Endothelial cell of umbilical vein (primary cell): ENCODE measurements around the gene HTT. TPM values are rescaled to one million over a fixed set of nuclear protein-coding genes. Genes with fewer than 3 reads are reported as not detected.

Source experiments
- BruUV-seq: library from RNA; stranded (reverse); fragments of 400-500 nt; replicated peaks from 2 replicates; lab custom pipeline; 2021; lab: Mats Ljungman, UMichigan
- CTCF ChIA-PET: fragments of 300-600, 350-600 bp; sonication (Branson Sonifier 250); formaldehyde crosslinking; loops from one replicate; lab custom pipeline; 2021; ENCODE audit warnings: antibody characterized with exemption, inconsistent platforms; lab: Charles Lee
- POLR2A ChIA-PET: fragments of 300-600, 350-600 bp; sonication (Branson Sonifier 250); formaldehyde crosslinking; loops from one replicate; lab custom pipeline; 2021; ENCODE audit warnings: antibody characterized with exemption, inconsistent platforms; lab: Charles Lee
- DNase-seq: peaks from one replicate; pipeline ENCODE4 v3.0.0-alpha.2; 2011; ENCODE audit warnings: low read depth, low spot score
- FAIRE-seq: peaks from 2 replicates; lab custom pipeline; 2011; peaks lifted over from hg19 to GRCh38; lab: Jason Lieb, UNC
- H2AFZ ChIP-seq: 2 replicates; pipeline ENCODE4 v1.6.0; 2012; ENCODE audit warnings: low read depth, low read length, control low read depth, inconsistent platforms
- H3K27ac ChIP-seq: 2 replicates; pipeline ENCODE4 v1.5.1; 2011; ENCODE audit warnings: low read depth, mild to moderate bottlenecking, control low read depth, low read length, moderate library complexity; ENCODE audit not compliant: insufficient read depth
- H3K27me3 ChIP-seq, 2 experiments: 2 replicates each; pipeline versions ENCODE4 v1.6.0 to v1.6.1; 2011; ENCODE audit warnings: low read length in 2 of 2, mixed read lengths in 1 of 2; ENCODE audit not compliant: control insufficient read depth in 2 of 2, insufficient read depth in 2 of 2
- H3K36me3 ChIP-seq, 2 experiments: 2 replicates in 1 of 2; 3 replicates in 1 of 2; pipeline ENCODE4 v1.5.1; 2011; ENCODE audit warnings: low read length in 2 of 2, mild to moderate bottlenecking in 1 of 2, moderate library complexity in 1 of 2; ENCODE audit not compliant: control insufficient read depth in 2 of 2, insufficient read depth in 2 of 2; ENCODE audit errors: extremely low read depth in 1 of 2
- H3K4me1 ChIP-seq: 3 replicates; pipeline ENCODE4 v1.5.1; 2011; ENCODE audit warnings: mild to moderate bottlenecking, low read length; ENCODE audit not compliant: control insufficient read depth, insufficient read depth; ENCODE audit errors: extremely low read depth
- H3K4me2 ChIP-seq: 2 replicates; pipeline ENCODE4 v1.6.1; 2011; ENCODE audit warnings: low read length, control low read depth, mixed read lengths; ENCODE audit not compliant: insufficient read depth
- H3K4me3 ChIP-seq, 3 experiments: fragments of 200-600 bp in 1 of 3; sonication (generic), shearing (Covaris generic) in 1 of 3; replicated peaks in 1 of 3; 2 replicates each; pipeline ENCODE4 v1.5.1; 2011 to 2016; ENCODE audit warnings: control low read depth in 3 of 3, low read length in 3 of 3, mild to moderate bottlenecking in 2 of 3, inconsistent platforms in 1 of 3, low read depth in 1 of 3, moderate library complexity in 1 of 3; ENCODE audit not compliant: insufficient read depth in 1 of 3
- H3K79me2 ChIP-seq: 2 replicates; pipeline ENCODE4 v1.6.0; 2012; ENCODE audit warnings: low read length, inconsistent platforms; ENCODE audit not compliant: control insufficient read depth, insufficient read depth
- H3K9ac ChIP-seq: replicated peaks from 2 replicates; pipeline ENCODE3; 2011; ENCODE audit warnings: low read length, control low read depth; ENCODE audit not compliant: insufficient read depth; ENCODE audit errors: extremely low read depth
- H3K9me1 ChIP-seq: replicated peaks from 3 replicates; pipeline ENCODE4 v1.6.0; 2011; ENCODE audit warnings: mild to moderate bottlenecking, low read length; ENCODE audit not compliant: control insufficient read depth, insufficient read depth; ENCODE audit errors: extremely low read depth
- H3K9me3 ChIP-seq: replicated peaks from 2 replicates; pipeline ENCODE4 v1.5.1; 2012; ENCODE audit warnings: low read length, inconsistent platforms; ENCODE audit not compliant: control insufficient read depth, insufficient read depth
- H4K20me1 ChIP-seq: replicated peaks from 2 replicates; pipeline ENCODE3; 2011; ENCODE audit warnings: mild to moderate bottlenecking, low read length; ENCODE audit not compliant: control insufficient read depth, insufficient read depth; ENCODE audit errors: extremely low read depth
- CTCF ChIP-seq, 2 donors: IDR thresholded peaks; 1 replicate in 1 of 2; 2 replicates in 1 of 2; pipeline ENCODE4 v1.5.1; 2011; ENCODE audit warnings: low read length in 2 of 2, mild to moderate bottlenecking in 2 of 2, moderate library complexity in 2 of 2, control low read depth in 1 of 2, inconsistent platforms in 1 of 2, low read depth in 1 of 2; ENCODE audit not compliant: insufficient read depth in 1 of 2; ENCODE audit errors: extremely low read depth in 1 of 2
- EZH2 ChIP-seq: IDR thresholded peaks from 2 replicates; pipeline ENCODE4 v1.6.1; 2012; ENCODE audit warnings: borderline replicate concordance, low read depth, mild to moderate bottlenecking, moderate library complexity, low read length, inconsistent platforms; ENCODE audit not compliant: severe bottlenecking
- FOS ChIP-seq: IDR thresholded peaks from 2 replicates; pipeline ENCODE4 v1.6.1; 2011; ENCODE audit warnings: mild to moderate bottlenecking, low read length, moderate library complexity, borderline replicate concordance; ENCODE audit not compliant: insufficient read depth
- GATA2 ChIP-seq: IDR thresholded peaks from 2 replicates; pipeline ENCODE4 v1.7.0; 2011; ENCODE audit warnings: low read depth, mild to moderate bottlenecking, moderate library complexity, mixed read lengths, low read length; ENCODE audit not compliant: insufficient read length, insufficient read depth
- JUN ChIP-seq: IDR thresholded peaks from 2 replicates; pipeline ENCODE4 v1.6.1; 2011; ENCODE audit warnings: borderline replicate concordance, low read depth; ENCODE audit not compliant: insufficient read length, insufficient read depth
- MAX ChIP-seq: IDR thresholded peaks from 2 replicates; pipeline ENCODE4 v1.6.1; 2011; ENCODE audit not compliant: insufficient read depth, insufficient read length
- MYC ChIP-seq: IDR thresholded peaks from one replicate; pipeline ENCODE4 v1.6.1; 2011; ENCODE audit warnings: mild to moderate bottlenecking, low read depth, low read length
- POLR2A ChIP-seq: IDR thresholded peaks from 2 replicates; pipeline ENCODE4 v1.6.1; 2012; ENCODE audit warnings: low read depth, mild to moderate bottlenecking, control low read depth, low read length
- POLR2AphosphoS5 ChIP-seq: IDR thresholded peaks from 2 replicates; pipeline ENCODE4 v1.6.1; 2012; ENCODE audit warnings: low read depth, mild to moderate bottlenecking, control low read depth, low read length, moderate library complexity; ENCODE audit not compliant: insufficient read depth
- dilution Hi-C: fragments of 300-500 bp; cut with MboI; formaldehyde crosslinking; loops from one replicate; pipeline ENCODE4 v1.15.0; 2019; ENCODE audit warnings: low sequenced_read_pairs; ENCODE audit not compliant: extremely low pct_ligation_motif_present
- intact Hi-C: fragments of 100-400 bp; cut with micrococcal nuclease; formaldehyde crosslinking; loops from one replicate; pipeline ENCODE4 v1.10.0; 2022
- polyA plus RNA-seq, 4 experiments: library from polyadenylated mRNA; depleted of rRNA in 3 of 4; stranded (reverse) in 3 of 4; unstranded in 1 of 4; fragments of >200 nt; gene quantifications; 2 replicates each; pipeline versions ENCODE4 v1.2.1 to v1.2.3, GENCODE V29; 2011 to 2012; ENCODE audit warnings: missing spikeins in 1 of 4
- total RNA-seq: library from RNA; stranded (reverse); gene quantifications from 2 replicates; pipeline ENCODE4 v1.2.3, GENCODE V29; 2021

Gene HTT
- total and polyA plus RNA-seq, 2 donors (not counting 3 experiments of a cell fraction or from before 2014, with no cell fraction given): 15.7 to 61.2 TPM

- dilution Hi-C loops: no loop called here
These were observed 135.3 kb downstream of the HTT start for GRCh38 chr4:3209551-3210325.

More at GRCh38 chr4:3209551-3210325, 135.3 kb downstream of the HTT start:
- H3K36me3 ChIP-seq: peaks cover 10 to 30% of the 10 kb centered on the region in 2 experiments
- no peak overlapping the region for H3K4me3 ChIP-seq
- H3K9me1 ChIP-seq: no peaks in the 10 kb centered on the region
- H3K9ac ChIP-seq: no peak overlapping the region
- BruUV-seq: no TSS peak
- H3K27me3 ChIP-seq: no peaks in the 10 kb centered on the region
- no peaks in the 10 kb centered on the region for H3K9me3 ChIP-seq
- ChIA-PET POLR2A (no interaction called here), CTCF (interaction anchor here (1.0 to 1.5 kb wide), 2 partner anchors 39 to 271 kb away, joined by 4 to 5 read pairs; no protein-coding TSS in a partner anchor)
- FAIRE-seq: no peak
- H3K27ac ChIP-seq: no peak overlapping the region
- H2AFZ ChIP-seq: no peak overlapping the region
- peaks cover 2% of the 10 kb centered on the region for H3K4me1 ChIP-seq
- intact Hi-C loops: no loop called here
- DNase-seq: no peak
- H3K79me2 ChIP-seq: no peaks in the 10 kb centered on the region
- no peaks in the 10 kb centered on the region for H4K20me1 ChIP-seq
- no peak for TF ChIP-seq POLR2A
- no peak for TF ChIP-seq POLR2AphosphoS5
- no peak for TF ChIP-seq CTCF (IDR thresholded peaks at IDR 0.05; ENCODE audit: extremely low read depth in 1 of 2, insufficient read depth in 1 of 2, low read depth in 1 of 2, low read length in 2 of 2)
- no peak for TF ChIP-seq FOS
- TF ChIP-seq GATA2: no peak
- TF ChIP-seq MYC: no peak
- no peak for TF ChIP-seq EZH2
- TF ChIP-seq JUN: no peak
- TF ChIP-seq MAX: no peak
- H3K4me2 ChIP-seq: no peak overlapping the region
